Endothelial cell of umbilical vein (primary cell): Measurements from ENCODE around the gene UNC5B. TPM values are rescaled to one million over a fixed set of nuclear protein-coding genes. Genes with fewer than 3 reads are reported as not detected.

ENCODE experiments used
- BruUV-seq: library from RNA; stranded (reverse); fragments of 400-500 nt; replicated peaks from 2 replicates; lab custom pipeline; 2021; lab: Mats Ljungman, UMichigan
- CTCF ChIA-PET: fragments of 300-600, 350-600 bp; sonication (Branson Sonifier 250); formaldehyde crosslinking; loops from one replicate; lab custom pipeline; 2021; ENCODE audit warnings: antibody characterized with exemption, inconsistent platforms; lab: Charles Lee
- POLR2A ChIA-PET: fragments of 300-600, 350-600 bp; sonication (Branson Sonifier 250); formaldehyde crosslinking; loops from one replicate; lab custom pipeline; 2021; ENCODE audit warnings: antibody characterized with exemption, inconsistent platforms; lab: Charles Lee
- DNase-seq: peaks from one replicate; pipeline ENCODE4 v3.0.0-alpha.2; 2011; ENCODE audit warnings: low read depth, low spot score
- FAIRE-seq: peaks from 2 replicates; lab custom pipeline; 2011; peaks lifted over from hg19 to GRCh38; lab: Jason Lieb, UNC
- H2AFZ ChIP-seq: 2 replicates; pipeline ENCODE4 v1.6.0; 2012; ENCODE audit warnings: low read depth, low read length, control low read depth, inconsistent platforms
- H3K27ac ChIP-seq: 2 replicates; pipeline ENCODE4 v1.5.1; 2011; ENCODE audit warnings: low read depth, mild to moderate bottlenecking, control low read depth, low read length, moderate library complexity; ENCODE audit not compliant: insufficient read depth
- H3K27me3 ChIP-seq, 2 experiments: 2 replicates each; pipeline versions ENCODE4 v1.6.0 to v1.6.1; 2011; ENCODE audit warnings: low read length in 2 of 2, mixed read lengths in 1 of 2; ENCODE audit not compliant: control insufficient read depth in 2 of 2, insufficient read depth in 2 of 2
- H3K36me3 ChIP-seq, 2 experiments: 2 replicates in 1 of 2; 3 replicates in 1 of 2; pipeline ENCODE4 v1.5.1; 2011; ENCODE audit warnings: low read length in 2 of 2, mild to moderate bottlenecking in 1 of 2, moderate library complexity in 1 of 2; ENCODE audit not compliant: control insufficient read depth in 2 of 2, insufficient read depth in 2 of 2; ENCODE audit errors: extremely low read depth in 1 of 2
- H3K4me1 ChIP-seq: 3 replicates; pipeline ENCODE4 v1.5.1; 2011; ENCODE audit warnings: mild to moderate bottlenecking, low read length; ENCODE audit not compliant: control insufficient read depth, insufficient read depth; ENCODE audit errors: extremely low read depth
- H3K4me2 ChIP-seq: 2 replicates; pipeline ENCODE4 v1.6.1; 2011; ENCODE audit warnings: low read length, control low read depth, mixed read lengths; ENCODE audit not compliant: insufficient read depth
- H3K4me3 ChIP-seq, 3 experiments: fragments of 200-600 bp in 1 of 3; sonication (generic), shearing (Covaris generic) in 1 of 3; replicated peaks in 1 of 3; 2 replicates each; pipeline ENCODE4 v1.5.1; 2011 to 2016; ENCODE audit warnings: control low read depth in 3 of 3, low read length in 3 of 3, mild to moderate bottlenecking in 2 of 3, inconsistent platforms in 1 of 3, low read depth in 1 of 3, moderate library complexity in 1 of 3; ENCODE audit not compliant: insufficient read depth in 1 of 3
- H3K79me2 ChIP-seq: 2 replicates; pipeline ENCODE4 v1.6.0; 2012; ENCODE audit warnings: low read length, inconsistent platforms; ENCODE audit not compliant: control insufficient read depth, insufficient read depth
- H3K9ac ChIP-seq: replicated peaks from 2 replicates; pipeline ENCODE3; 2011; ENCODE audit warnings: low read length, control low read depth; ENCODE audit not compliant: insufficient read depth; ENCODE audit errors: extremely low read depth
- H3K9me1 ChIP-seq: replicated peaks from 3 replicates; pipeline ENCODE4 v1.6.0; 2011; ENCODE audit warnings: mild to moderate bottlenecking, low read length; ENCODE audit not compliant: control insufficient read depth, insufficient read depth; ENCODE audit errors: extremely low read depth
- H3K9me3 ChIP-seq: replicated peaks from 2 replicates; pipeline ENCODE4 v1.5.1; 2012; ENCODE audit warnings: low read length, inconsistent platforms; ENCODE audit not compliant: control insufficient read depth, insufficient read depth
- H4K20me1 ChIP-seq: replicated peaks from 2 replicates; pipeline ENCODE3; 2011; ENCODE audit warnings: mild to moderate bottlenecking, low read length; ENCODE audit not compliant: control insufficient read depth, insufficient read depth; ENCODE audit errors: extremely low read depth
- CTCF ChIP-seq, 2 donors: IDR thresholded peaks; 1 replicate in 1 of 2; 2 replicates in 1 of 2; pipeline ENCODE4 v1.5.1; 2011; ENCODE audit warnings: low read length in 2 of 2, mild to moderate bottlenecking in 2 of 2, moderate library complexity in 2 of 2, control low read depth in 1 of 2, inconsistent platforms in 1 of 2, low read depth in 1 of 2; ENCODE audit not compliant: insufficient read depth in 1 of 2; ENCODE audit errors: extremely low read depth in 1 of 2
- EZH2 ChIP-seq: IDR thresholded peaks from 2 replicates; pipeline ENCODE4 v1.6.1; 2012; ENCODE audit warnings: borderline replicate concordance, low read depth, mild to moderate bottlenecking, moderate library complexity, low read length, inconsistent platforms; ENCODE audit not compliant: severe bottlenecking
- FOS ChIP-seq: IDR thresholded peaks from 2 replicates; pipeline ENCODE4 v1.6.1; 2011; ENCODE audit warnings: mild to moderate bottlenecking, low read length, moderate library complexity, borderline replicate concordance; ENCODE audit not compliant: insufficient read depth
- GATA2 ChIP-seq: IDR thresholded peaks from 2 replicates; pipeline ENCODE4 v1.7.0; 2011; ENCODE audit warnings: low read depth, mild to moderate bottlenecking, moderate library complexity, mixed read lengths, low read length; ENCODE audit not compliant: insufficient read length, insufficient read depth
- JUN ChIP-seq: IDR thresholded peaks from 2 replicates; pipeline ENCODE4 v1.6.1; 2011; ENCODE audit warnings: borderline replicate concordance, low read depth; ENCODE audit not compliant: insufficient read length, insufficient read depth
- MAX ChIP-seq: IDR thresholded peaks from 2 replicates; pipeline ENCODE4 v1.6.1; 2011; ENCODE audit not compliant: insufficient read depth, insufficient read length
- MYC ChIP-seq: IDR thresholded peaks from one replicate; pipeline ENCODE4 v1.6.1; 2011; ENCODE audit warnings: mild to moderate bottlenecking, low read depth, low read length
- POLR2A ChIP-seq: IDR thresholded peaks from 2 replicates; pipeline ENCODE4 v1.6.1; 2012; ENCODE audit warnings: low read depth, mild to moderate bottlenecking, control low read depth, low read length
- POLR2AphosphoS5 ChIP-seq: IDR thresholded peaks from 2 replicates; pipeline ENCODE4 v1.6.1; 2012; ENCODE audit warnings: low read depth, mild to moderate bottlenecking, control low read depth, low read length, moderate library complexity; ENCODE audit not compliant: insufficient read depth
- dilution Hi-C: fragments of 300-500 bp; cut with MboI; formaldehyde crosslinking; loops from one replicate; pipeline ENCODE4 v1.15.0; 2019; ENCODE audit warnings: low sequenced_read_pairs; ENCODE audit not compliant: extremely low pct_ligation_motif_present
- intact Hi-C: fragments of 100-400 bp; cut with micrococcal nuclease; formaldehyde crosslinking; loops from one replicate; pipeline ENCODE4 v1.10.0; 2022
- polyA plus RNA-seq, 4 experiments: library from polyadenylated mRNA; depleted of rRNA in 3 of 4; stranded (reverse) in 3 of 4; unstranded in 1 of 4; fragments of >200 nt; gene quantifications; 2 replicates each; pipeline versions ENCODE4 v1.2.1 to v1.2.3, GENCODE V29; 2011 to 2012; ENCODE audit warnings: missing spikeins in 1 of 4
- total RNA-seq: library from RNA; stranded (reverse); gene quantifications from 2 replicates; pipeline ENCODE4 v1.2.3, GENCODE V29; 2021

UNC5B gene
- total and polyA plus RNA-seq, 2 donors (not counting 3 experiments of a cell fraction or from before 2014, with no cell fraction given), result 0.39 to 2.5 TPM

- Histone ChIP-seq H3K9me1 (no peaks in the 10 kb centered on the region), H3K4me3 (no peak overlapping the region), H3K9ac (no peak overlapping the region), H2AFZ (no peak overlapping the region), H3K79me2 (no peaks in the 10 kb centered on the region), H4K20me1 (no peaks in the 10 kb centered on the region), H3K9me3 (no peaks in the 10 kb centered on the region), H3K27ac (no peak overlapping the region), H3K4me2 (no peak overlapping the region), H3K36me3 (no peaks in the 10 kb centered on the region), H3K27me3 (no peaks in the 10 kb centered on the region), H3K4me1 (peaks cover 2% of the 10 kb centered on the region)
- POLR2A ChIA-PET, result interaction anchor here (0.6 kb wide), 1 partner anchor 13 kb away, joined by 6 read pairs; no protein-coding TSS in a partner anchor
- dilution Hi-C loops, result no loop called here
- DNase-seq, result no peak
- intact Hi-C loops, result no loop called here
- CTCF ChIA-PET, result interaction anchor here (1.1 to 2.3 kb wide), 3 partner anchors 10 to 29 kb away, joined by 3 to 11 read pairs (median 3); partner anchors contain the start of gene SLC29A3
- BruUV-seq, result no TSS peak
- TF ChIP-seq EZH2, result no peak
- TF ChIP-seq MAX, result no peak
- TF ChIP-seq POLR2A, result no peak
- TF ChIP-seq JUN, result no peak
- no peak for TF ChIP-seq GATA2
- no peak for TF ChIP-seq MYC
- no peak for TF ChIP-seq CTCF (IDR thresholded peaks at IDR 0.05; ENCODE audit: extremely low read depth in 1 of 2, insufficient read depth in 1 of 2, low read depth in 1 of 2, low read length in 2 of 2)
- TF ChIP-seq POLR2AphosphoS5, result no peak
- no peak for TF ChIP-seq FOS
- peak; percentile 82 for FAIRE-seq
Observed at GRCh38 chr10:71347587-71348395, 135.4 kb downstream of the UNC5B start.
